Body of pancreas (tissue), 4 donors: ENCODE results near the gene ESPNL.

Source experiments
- CTCF ChIP-seq, 7 experiments: fragments of 450-650 bp in 4 of 7; fragments of 200-600 bp in 3 of 7; sonication (generic) in 3 of 7; IDR thresholded peaks; one replicate each; pipeline ENCODE4 v1.5.1; 2016 to 2019; ENCODE audit warnings: antibody characterized with exemption in 7 of 7
- POLR2A ChIP-seq, 3 donors: fragments of 450-650 bp; IDR thresholded peaks; one replicate each; pipeline ENCODE4 v1.6.1; 2016; ENCODE audit warnings: antibody characterized with exemption in 3 of 3, mild to moderate bottlenecking in 2 of 3

GRCh38 chr2:238093181-238094140 lies 6.7 kb upstream of the ESPNL start:
- TF ChIP-seq POLR2A (IDR thresholded peaks at IDR 0.05), result no peak
- TF ChIP-seq CTCF (IDR thresholded peaks at IDR 0.05), result no peak
